ENCODE measurements around the gene MAPK8IP2.

- TF ChIP-seq CTCF (conservative IDR thresholded peaks at IDR 0.05 in 1 of 2, IDR thresholded peaks at IDR 0.05 in 1 of 2; ENCODE audit: extremely low read depth in 1 of 2, insufficient read depth in 1 of 2, low read depth in 1 of 2, low read length in 2 of 2) (no peak), EZH2 (IDR thresholded peaks at IDR 0.05; ENCODE audit: borderline replicate concordance, low read length) (no peak)
Observed at GRCh38 chr22:50572965-50573364, 27.6 kb upstream of the MAPK8IP2 start.

Measured in mammary epithelial cell (primary cell).